Left renal pelvis (tissue), 4 donors: ENCODE measurements around the gene ARHGAP45. TPM values are rescaled to one million over a fixed set of nuclear protein-coding genes. Genes with fewer than 3 reads are reported as not detected.
"Not testable (repeated sequence)": the region's sequence is repeated elsewhere in the genome, so short reads cannot be mapped to it uniquely, and the experiment has no call there.

ENCODE experiments used
- DNase-seq, 4 donors: peaks; one replicate each; pipeline ENCODE4 v3.0.0-alpha.2; 2013; ENCODE audit warnings: low read depth in 4 of 4, low spot score in 3 of 4
- polyA plus RNA-seq, 4 donors: library from polyadenylated mRNA; unstranded; fragments of 120-200 nt; gene quantifications; one replicate each; pipeline ENCODE4 v1.2.1, GENCODE V29; 2013; ENCODE audit not compliant: insufficient read length in 4 of 4

The ARHGAP45 gene
- 10 to 100 TPM in 1 of 4 donors, 1 to 10 TPM in 3; 8.2 to 14.4 (median 8.9) TPM for polyA plus RNA-seq

DNA sequence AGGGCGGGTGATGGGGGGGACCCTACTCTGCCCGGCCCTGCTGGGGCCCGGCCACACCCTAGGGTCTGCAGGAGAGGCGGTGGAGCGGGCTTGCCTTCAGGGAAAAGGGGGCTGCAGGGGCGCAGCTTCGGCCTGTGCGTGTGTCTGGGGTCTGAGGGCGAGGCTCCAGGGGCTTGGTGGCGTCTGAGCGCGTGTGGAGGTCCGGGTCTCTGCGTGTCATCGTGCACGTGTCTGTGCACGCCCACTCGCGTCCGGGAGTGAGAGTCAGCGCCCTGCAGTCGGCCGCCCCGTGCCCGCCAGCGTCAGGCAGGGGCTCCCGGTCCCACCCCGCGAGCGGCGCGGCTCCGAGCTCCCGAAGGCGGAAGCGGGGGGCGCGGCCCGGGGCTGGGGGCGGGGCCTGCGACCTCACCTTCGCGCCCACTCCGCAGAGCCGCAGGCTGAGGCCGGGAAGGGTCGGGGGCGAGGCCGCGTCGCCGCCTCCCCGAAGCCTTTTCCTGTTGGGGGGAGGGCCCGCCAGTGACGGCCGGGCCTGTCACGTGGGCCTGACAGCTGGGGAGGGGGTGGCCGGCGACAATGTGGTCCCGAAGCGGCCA lies at the start of gene ARHGAP45:
ARHGAP45 (plus strand) TSS at position 420 of the 593 bp plus-strand sequence. CDS start 239 bp downstream, outside the sequence.
- DNase-seq = no peak

- no peak for DNase-seq
These were observed 49.1 kb upstream of the ARHGAP45 start for GRCh38 chr19:1017906-1018305.

GRCh38 chr19:1018393-1018792 lies 48.6 kb upstream of the ARHGAP45 start:
- DNase-seq = no peak

- DNase-seq = no peak
These were observed 47.9 kb upstream of the ARHGAP45 start for GRCh38 chr19:1018932-1019615.

GRCh38 chr19:1019616-1019961 lies 47.4 kb upstream of the ARHGAP45 start:
- no peak for DNase-seq

DNA sequence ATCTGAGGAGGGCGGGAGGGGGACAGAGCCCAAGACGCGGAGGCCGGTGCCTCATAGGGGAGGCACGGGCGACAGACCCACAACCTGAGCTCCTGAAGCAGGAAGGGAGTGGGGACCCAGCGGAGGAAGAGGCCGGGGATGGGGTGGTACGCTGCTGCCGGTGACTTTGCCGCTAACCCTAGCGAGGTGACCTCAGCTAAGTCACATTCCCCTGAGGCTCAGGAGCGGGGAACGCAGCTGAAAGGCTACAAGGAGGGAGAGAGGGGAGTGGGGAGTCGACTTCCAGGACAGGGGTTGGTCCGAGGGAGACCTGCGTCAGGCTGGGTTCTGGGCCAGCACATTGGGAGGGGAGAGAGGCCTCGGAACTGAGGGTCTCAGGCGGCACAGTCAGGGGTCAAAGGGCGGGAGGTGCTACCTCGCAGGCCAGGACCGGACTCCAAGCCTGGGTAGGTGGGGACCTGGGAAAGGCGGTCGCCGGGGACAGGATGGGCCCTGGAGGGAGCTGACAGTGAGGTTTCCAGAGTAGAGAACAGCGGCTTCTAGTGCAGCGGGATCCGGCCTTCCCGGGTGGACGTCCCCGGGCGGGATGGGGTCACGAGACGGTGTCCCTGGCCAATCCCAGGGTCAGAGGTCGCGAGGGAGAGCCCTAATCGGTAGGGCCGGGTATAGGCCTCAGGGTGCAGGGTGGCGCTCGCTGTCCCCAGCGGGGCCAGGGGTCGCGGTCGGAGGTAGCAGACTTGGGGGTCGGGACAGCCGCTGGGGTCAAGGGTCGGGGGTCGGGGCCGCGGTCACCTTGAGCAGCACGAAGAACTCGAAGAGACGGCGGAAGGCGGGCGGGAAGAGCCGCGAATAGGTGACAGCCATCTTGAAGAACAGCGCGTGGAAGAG lies 46.7 kb upstream of the ARHGAP45 start:
- no peak for DNase-seq

GRCh38 chr19:1020868-1021425 lies 46.0 kb upstream of the ARHGAP45 start, which contains the start of gene TMEM259:
Gene TMEM259, minus strand, starts transcription at chr19:1021123. Its CDS starts 127 bp downstream, at chr19:1020996.
- peak; percentile 94 to 95 (median 94) for DNase-seq

DNA sequence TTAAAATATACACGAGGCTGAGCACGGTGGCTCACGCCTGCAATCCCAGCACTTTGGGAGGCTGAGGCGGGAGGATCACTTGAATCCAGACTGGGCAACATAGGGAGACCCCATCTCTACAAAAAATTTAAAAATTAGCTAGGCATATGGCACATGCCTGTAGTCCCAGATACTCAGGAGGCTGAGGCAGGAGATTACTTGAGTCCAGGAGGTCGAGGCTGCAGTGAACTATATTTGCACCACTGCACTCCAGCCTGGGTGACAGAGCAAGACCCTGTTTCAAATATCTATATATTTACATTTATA lies 43.1 kb upstream of the ARHGAP45 start:
- DNase-seq = not testable (repeated sequence)

- DNase-seq = not testable (repeated sequence)
These were observed 41.9 kb upstream of the ARHGAP45 start for GRCh38 chr19:1025080-1025479.

- peak in 1 of 4 donors; percentile 67 for DNase-seq
These were observed 40.8 kb upstream of the ARHGAP45 start, which contains the start of gene CNN2 for GRCh38 chr19:1025960-1026782. Gene CNN2, plus strand, starts transcription at chr19:1026608. Its CDS starts 54 bp downstream, at chr19:1026662.

DNA sequence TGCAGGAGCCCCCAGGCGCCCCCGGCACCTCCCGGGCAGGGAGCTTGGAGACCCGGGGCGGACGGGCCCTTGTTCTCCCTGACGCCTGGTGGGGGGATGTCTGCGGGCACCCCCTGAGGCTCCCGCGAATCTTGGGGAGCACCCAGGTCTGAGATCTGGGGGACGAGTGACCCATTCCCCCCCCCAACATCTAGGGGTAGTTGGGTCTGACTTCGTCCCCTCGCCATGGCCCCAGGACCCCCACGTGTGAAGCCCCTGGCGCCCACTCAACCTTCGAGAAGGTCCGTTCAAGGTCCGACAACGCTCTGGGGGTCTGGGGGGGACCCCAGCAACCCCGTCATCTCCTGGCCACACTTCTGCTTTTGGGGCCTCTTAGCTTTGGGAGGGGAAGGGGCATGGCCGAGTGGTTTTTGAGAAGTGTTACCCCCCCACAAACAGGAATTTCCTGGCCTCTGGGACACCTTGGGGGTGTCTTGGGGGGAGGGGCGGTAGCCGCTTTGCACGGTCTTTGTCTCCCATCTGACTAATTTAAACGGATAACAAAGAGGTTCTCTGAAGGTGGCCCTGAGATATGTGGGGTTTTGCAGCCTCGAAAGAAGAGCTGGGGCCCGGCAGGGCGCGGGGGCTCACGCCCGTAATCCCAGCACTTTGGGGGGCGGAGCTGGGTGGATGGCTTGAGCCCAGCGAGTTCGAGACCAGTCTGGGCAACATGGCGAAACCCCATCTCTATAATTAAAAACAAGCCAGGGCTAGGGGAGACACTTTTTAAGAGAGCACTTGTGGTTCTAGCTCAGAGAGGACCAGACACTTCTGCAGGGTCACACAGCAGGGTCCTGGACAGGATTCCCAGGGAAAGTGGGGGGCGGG lies 40.0 kb upstream of the ARHGAP45 start:
- DNase-seq = no peak

DNA sequence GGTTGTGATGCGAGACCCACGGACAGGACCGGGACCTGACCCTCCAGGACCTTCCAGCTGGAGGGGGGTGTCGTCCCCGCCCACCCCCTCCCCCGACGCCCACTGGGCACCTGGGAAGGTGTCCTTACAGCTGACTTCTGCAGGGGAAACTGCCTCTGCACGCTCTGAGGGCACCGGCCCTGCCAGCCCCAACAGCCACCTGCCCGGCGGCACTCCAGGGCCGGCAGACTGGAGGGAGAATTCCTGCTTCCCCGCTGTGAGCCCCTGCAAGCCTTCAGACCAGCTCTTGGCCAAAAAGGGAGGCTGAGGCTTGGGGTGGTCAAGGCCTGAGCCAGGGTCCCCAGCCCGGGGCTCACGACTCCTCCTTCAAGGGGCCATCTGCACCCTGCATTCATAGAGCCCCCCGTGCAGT lies 39.3 kb upstream of the ARHGAP45 start:
- no peak for DNase-seq

DNA sequence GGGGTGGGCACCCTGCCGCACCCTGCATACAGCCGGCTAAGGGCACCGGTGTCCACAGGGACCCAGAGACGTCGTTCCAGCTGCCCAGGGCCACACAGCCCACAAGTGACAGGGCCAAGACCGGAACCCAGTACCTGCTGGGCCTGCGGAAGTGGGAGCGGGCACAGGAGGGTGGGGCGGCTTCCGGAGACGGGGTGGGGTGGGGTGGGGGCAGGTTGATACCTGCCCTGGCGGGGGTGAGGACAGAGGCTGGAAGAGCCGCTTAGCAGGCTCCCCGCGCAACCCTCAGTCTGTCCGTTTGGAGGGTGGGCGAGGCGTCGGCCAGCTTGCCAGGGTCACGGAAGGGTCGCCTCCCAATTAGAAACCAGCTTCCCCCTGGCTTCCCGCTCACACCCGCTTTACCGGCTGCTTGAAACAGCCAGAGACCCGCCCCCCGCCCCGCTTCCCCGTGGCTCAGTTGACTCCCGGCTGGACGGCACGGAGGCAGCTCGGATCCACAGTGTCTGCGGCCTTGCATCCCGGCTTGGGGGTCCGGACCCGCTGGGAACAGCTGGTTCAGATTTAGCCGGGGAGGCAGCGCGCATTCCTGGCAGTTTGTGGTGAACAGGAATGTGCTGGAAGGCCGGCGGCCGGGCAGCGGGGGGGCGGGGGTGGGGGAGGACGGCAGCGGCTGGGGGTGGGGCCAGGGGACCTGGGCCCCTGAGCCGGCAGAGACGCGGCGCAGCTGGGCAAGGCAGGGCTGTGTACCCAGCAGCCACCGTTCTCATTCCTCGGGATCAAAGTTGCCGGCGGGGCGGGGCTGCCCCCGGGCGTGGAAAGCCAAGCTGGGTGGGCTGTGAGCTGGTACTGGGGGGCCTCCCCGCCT lies 38.7 kb upstream of the ARHGAP45 start:
- DNase-seq = peak in 3 of 4 donors; percentile 68 to 74 (median 74)

DNA sequence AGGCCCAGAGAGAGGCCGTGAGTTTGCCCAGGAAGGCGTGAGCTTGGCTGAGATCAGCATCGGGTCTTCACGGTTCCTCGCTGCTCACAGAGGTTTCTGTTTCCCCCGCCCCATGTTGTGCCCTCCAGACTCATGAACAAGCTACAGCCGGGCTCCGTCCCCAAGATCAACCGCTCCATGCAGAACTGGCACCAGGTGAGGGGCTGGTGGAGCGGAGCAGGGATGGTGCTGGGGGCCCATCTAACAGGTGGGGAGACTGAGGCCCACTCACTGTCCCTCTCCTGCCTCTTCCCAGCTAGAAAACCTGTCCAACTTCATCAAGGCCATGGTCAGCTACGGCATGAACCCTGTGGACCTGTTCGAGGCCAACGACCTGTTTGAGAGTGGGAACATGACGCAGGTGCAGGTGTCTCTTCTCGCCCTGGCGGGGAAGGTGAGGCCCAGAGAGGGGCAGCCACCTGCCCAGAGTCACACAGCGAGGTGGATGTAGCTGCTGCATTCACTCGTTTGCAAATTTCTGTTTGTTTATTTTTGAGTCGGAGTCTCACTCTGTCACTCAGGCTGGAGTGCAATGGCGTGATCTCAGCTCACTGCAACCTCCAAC lies 34.6 kb upstream of the ARHGAP45 start:
- DNase-seq = no peak

DNA sequence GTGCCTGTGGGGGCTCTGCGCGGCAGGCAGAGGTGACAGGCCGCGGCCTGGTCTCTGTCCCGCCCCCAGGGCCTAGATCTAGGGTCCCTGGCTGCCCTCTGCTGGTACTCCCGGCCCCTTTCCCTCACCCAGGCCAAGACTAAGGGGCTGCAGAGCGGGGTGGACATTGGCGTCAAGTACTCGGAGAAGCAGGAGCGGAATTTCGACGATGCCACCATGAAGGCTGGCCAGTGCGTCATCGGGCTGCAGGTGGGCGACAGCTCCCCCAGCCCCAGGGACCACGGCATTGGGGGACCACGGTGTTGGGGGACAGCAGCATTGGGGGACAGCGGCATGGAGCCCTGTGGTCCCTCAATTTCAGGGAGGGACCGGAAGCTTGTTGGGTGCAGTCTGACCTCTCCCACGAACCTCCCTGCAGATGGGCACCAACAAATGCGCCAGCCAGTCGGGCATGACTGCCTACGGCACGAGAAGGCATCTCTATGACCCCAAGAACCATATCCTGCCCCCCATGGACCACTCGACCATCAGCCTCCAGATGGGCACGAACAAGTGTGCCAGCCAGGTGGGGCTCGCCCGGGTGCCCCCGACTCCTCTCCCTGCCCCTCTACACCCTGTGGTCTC lies 30.9 kb upstream of the ARHGAP45 start:
- DNase-seq = no peak

GRCh38 chr19:1037621-1038064 lies 29.3 kb upstream of the ARHGAP45 start:
- no peak for DNase-seq

DNA sequence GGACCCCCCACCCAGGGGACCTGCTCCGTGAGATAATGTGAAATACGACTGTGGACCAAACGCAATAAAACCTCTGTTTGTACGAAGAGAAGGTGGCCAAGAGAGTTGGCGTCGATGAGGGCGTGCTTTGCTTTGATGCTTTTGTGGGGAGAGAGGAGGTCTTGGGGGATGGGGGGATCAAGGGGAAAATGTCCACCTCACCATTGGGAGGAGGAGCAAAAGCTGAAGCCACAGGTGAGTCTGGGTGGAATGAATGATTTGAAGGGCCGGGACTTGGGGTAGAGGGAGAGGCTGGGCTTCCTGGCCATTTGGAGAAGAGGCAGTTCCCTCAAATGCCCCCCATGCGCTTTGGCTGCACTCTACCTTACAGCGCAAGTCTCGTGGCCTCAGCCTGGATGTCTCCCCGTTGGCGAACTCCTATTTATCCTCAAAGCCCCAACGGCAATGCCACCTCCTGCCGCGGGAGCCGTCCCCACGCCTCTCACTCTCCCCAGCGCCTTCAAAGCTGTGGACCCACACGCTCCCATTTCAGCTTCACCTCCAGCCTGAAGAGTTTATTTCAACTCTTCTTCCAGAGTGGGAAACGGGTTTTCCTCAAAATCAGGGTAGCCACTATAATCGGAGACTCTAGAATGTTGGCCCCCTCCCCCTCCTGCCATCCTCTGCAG lies 27.9 kb upstream of the ARHGAP45 start:
- no peak for DNase-seq
